ENCODE results near the gene KCNA3.
A peak's percentile ranks its signal among the peaks of the same experiment; 100 is the strongest.

Gene KCNA3

DNA sequence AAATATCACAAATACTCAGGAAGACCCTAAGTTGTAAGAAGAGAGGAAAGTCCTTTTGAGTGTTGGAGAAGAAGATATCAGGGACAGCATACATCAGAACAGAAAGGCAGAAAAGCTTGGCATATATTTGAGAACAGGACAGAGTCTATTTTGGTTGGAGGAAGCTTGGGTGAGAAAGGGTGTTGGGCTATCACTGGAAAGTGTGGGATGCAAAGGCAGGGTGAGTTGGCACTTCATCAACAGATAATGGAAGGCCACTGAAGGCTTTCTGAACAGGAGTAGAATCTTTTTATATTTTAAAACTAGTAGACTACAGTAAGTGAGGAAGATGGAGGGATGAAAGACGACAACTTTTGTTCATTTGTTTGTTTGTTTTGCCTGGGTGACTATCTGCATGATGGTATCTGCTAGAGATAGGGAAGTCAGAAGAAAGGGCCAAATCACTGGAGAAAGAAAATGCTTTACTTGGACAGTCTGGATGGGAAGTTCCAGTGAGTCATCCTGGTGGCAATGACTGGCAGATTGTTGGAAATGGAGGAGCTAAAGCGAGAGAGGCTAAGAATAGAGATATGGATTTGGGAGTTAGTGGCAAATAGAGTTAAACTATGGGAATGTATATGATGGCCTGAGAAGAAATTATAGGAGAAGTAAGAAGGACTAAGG, 34.9 kb downstream of the KCNA3 start:
- DNase-seq (ENCODE audit: low read depth in 3 of 3) = no peak

DNA sequence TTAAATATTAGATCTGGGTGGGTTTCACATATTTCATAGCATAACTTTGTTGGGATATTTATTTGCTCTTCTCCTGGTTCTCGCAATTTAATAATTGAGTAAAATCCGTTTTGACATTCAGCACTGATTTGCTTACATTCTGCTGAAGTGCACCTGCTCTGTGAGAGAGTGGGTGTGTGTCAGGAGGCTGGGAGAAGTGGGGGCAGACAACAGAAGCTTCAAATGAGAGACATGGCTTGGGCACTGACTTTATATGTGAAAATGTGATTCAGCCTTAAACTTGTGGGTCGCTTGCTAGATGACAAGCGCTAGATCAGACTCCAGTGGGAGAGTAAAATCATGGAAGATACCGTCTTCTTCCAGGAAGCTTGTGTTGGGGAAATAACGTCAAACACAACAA, 36.2 kb downstream of the KCNA3 start:
- no peak for DNase-seq (ENCODE audit: low read depth in 3 of 3)

DNA sequence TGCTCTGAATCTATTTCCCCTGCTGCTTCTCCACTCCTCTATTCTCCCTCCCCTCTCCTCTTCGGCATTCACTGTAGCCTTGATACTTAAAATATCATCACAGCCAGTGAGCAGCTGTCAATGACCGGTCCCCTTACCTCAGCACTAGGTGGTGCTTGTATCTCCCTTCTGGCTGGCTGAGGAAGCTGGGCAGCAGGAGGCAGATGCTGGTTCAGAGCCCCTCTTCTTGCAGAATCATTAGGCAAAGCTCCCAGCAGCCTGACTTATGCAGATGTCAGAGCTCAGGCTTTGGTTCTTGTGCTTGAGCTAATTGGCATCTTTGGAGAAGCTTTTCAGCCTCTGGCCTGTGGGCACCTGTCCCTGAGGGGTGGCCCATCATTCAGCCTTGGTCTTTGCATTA, 36.7 kb downstream of the KCNA3 start:
- DNase-seq (ENCODE audit: low read depth in 3 of 3) = no peak

DNA sequence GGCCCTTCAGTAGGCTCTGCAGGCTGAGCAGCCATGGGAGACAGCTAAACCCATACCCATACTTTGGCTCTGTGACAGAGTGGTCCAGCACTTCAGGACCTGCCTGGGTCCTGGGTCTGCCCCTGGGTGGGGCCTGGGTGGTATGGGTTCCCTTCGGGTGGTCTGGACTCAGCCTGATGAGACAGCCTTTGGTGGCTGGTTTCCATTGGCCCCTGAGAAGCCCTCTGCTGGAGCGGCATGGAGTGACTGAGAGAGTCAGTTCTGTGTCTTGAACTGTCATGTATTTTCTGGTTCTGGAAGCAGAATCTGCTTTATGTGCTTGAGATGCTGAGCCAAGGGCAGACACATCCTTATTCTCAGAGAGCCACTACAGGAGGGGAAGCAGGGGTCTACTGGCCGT, 37.3 kb downstream of the KCNA3 start:
- DNase-seq (ENCODE audit: low read depth in 3 of 3) = no peak

DNA sequence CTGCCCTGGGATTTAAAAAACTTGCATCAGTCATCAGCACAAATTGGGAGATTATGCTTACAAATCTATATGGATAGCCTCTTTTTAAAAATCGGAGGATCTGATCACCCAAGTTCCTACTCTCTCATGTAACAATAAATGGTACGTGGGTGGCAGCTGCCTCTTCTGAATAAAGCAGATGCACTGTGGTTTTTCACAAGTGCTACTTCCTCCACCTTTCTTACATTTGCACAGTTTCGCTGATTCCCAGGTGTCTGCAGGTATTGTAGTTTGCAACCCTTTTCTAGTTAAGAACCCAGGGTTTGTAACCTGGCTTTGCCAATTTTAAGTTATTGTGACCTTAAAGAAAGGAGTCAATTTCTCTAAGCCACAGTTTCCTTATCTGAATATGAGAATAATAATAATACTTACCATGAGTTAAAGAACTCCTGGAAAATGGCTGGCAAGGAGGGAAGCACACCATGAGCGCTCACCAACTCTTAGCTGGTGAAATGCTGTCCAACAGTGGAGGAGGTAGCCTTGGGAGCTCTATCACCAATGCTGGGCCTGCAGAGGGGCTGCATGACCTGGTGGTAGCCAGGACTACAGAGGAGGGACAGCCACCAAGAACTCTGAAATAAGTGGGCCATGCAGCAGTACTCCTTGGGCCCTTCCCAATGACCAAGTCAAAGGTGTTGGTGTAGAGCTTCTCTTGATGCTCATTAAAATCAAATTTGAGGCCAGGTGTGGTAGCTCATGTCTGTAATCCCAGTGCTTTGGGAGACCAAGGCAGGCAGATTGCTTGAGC, 38.4 kb downstream of the KCNA3 start:
- no peak for DNase-seq (ENCODE audit: low read depth in 3 of 3)

DNA sequence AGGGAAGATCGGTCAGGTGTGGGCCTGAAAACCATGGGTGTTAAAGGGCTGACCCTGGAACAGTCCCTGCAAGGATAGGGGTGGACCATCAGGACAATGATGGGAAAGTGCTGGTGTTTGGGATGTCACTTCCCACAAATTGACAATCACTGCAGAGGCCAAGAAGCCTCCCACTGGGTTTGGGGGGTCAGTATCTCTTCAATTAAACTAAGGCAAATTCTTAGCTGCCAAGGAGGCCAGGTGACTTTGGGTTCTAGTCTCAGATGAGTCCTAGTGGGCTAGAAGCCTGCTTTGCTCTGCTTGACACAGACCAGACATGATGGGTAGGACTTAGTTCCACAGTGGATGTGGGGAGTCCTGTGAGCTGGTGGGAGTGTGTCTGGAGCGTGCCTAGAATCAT, 39.3 kb downstream of the KCNA3 start:
- no peak for DNase-seq (ENCODE audit: low read depth in 3 of 3)

DNA sequence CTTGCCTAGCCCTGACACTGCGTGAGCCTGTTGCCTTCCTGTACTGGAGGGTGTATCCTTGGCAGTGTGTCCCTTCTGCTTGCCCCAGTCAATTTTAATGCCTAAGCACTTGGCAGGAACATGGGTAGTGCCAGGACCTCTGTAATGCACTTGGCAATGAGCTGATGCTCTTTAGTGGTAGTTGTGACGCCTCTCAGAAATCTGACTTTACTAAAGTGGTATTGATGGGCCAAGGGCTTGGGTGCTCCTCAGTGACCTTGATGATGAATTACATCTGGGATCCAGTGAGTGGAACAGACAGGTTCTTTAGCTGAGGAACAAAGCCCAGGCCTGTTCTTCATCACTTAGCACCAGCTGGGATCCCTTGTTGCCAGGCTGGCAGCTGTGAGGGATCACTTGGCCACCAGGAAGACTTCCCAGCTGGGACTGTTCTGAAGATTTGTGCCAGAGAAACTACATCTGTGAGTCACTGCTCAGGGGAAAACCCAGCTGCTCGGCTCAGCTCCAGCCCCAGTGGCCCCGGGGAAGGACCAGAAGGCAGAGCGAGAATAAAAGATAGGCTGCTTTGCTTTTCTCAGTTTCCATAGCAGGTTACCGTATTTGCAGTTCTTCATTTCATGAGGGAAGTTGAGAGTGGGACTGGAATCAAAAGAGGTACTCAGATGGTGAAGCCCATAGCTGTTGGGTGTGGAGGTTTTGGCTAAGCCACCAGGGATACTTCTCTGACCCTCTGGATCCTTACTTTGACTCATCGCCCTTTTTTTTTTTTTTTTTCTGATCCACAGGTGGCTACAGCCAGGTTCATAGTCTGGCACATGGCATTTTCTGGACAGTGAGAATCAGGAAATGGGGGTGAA, 40.1 kb downstream of the KCNA3 start:
- DNase-seq (ENCODE audit: low read depth in 3 of 3) = peak; percentile 55 to 67 (median 62)

DNA sequence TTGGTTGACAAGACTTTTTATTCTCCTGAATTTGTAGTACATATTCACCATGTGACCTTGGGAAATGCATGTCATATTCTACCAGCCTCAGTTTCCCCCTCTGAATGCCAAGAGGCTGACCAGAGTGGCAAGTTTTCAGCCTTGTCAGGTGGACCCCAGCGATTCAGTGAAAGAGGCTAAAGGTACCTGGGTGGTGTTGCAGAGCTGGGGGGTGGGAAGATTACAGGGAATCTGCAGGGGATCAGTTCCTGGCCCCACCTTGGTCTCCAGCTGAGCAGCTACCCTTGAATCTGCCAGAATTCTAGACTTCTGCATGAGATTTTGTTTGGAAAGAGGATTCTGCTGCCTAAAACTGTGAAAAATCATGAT, 40.7 kb downstream of the KCNA3 start:
- no peak for DNase-seq (ENCODE audit: low read depth in 3 of 3)

DNA sequence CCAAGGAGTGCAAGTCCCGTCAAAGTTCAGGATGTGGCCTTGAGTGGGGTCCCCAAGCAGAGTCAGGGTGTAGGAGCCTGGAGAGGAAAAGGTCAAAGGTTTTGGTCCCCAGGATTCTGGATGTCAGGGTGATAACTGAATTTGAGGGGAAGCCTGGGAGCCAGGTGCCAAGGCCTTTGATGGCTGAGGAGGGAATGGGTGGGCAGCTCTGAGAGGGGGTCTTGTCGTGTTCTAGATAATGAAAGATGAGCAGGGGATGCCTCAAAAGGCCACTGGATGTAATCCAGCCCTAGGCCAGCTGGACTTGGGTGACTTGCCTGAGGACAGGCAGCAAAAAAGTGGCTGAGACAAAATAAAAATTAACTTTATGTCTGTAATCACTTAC, 41.1 kb downstream of the KCNA3 start:
- no peak for DNase-seq (ENCODE audit: low read depth in 3 of 3)

DNA sequence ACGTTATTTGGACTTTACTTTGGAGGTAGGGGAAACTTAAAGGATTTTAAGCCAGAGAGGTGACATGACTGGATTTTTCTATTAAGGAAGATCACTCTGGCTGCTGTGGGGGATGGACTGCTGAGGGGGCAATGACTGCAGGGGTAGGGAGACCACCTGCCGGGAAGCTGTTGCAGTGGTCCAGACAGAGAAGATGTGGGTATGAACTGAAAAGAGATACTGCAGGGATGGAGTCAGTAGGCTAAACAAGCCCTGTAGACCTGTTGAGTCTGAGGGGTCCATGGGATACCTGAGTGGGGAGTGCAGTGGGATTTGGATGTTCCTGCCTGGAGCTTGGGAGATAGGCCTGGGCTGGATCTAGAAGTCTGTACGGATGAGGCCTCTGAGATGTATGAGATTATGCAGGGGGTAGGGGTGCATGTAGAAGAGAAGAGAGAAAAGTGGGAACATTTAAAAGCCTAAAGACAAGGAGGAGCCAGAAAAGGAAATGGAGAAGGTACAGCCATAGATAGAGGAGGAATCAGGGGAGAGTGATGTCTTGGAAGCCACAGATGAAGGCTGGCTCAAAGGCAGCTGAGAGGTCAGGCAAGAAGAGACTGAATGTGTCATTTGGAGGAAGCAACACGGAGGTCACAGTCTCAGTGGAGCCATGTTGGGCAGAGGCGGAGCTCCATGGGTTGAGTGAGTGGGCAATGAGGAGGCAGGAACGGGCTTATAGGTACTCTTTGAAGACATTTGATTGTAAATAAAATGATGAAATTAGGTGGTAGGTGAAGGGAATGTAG, 42.7 kb downstream of the KCNA3 start:
- no peak for DNase-seq (ENCODE audit: low read depth in 3 of 3)

DNA sequence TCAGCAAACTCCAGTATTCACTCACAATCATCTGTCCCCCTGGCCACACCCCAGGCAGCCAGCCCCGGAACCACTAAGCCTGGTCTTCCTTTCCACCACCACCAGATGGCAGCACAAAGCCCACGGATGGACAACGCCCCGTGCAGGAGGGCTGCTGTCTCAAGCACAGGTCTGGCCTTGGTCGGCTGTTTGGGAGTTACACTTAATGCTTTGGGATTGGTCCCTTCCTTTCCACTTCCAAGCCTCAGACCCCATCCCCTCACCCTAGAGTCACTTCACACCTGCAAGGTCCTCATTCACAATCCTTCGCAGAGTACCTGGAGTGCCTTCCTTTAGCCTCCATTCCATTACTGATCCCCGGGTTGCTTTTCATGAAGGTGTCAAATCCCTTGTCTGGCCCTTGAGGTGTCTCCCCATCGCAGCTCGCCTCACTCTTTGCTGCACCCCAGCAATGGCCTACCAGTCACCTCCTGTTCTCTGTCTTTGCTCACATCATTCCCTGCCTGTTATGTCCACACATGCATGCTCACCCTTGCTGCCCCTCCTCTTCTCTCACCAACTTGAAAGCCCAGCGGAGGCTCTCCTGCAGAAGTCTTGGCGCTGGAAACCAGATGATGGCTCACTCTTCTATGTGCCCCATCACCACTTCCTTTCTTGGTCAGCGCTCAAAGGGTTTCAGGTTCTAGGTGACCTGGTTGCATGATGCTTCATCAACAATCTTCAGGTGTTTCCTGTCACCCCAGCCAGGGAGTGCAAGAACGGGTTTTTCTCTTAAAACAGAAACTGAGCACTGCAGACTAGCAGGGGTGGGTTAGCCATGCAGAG, 43.7 kb downstream of the KCNA3 start:
- DNase-seq (ENCODE audit: low read depth in 3 of 3) = peak; percentile 67 to 91 (median 76)

DNA sequence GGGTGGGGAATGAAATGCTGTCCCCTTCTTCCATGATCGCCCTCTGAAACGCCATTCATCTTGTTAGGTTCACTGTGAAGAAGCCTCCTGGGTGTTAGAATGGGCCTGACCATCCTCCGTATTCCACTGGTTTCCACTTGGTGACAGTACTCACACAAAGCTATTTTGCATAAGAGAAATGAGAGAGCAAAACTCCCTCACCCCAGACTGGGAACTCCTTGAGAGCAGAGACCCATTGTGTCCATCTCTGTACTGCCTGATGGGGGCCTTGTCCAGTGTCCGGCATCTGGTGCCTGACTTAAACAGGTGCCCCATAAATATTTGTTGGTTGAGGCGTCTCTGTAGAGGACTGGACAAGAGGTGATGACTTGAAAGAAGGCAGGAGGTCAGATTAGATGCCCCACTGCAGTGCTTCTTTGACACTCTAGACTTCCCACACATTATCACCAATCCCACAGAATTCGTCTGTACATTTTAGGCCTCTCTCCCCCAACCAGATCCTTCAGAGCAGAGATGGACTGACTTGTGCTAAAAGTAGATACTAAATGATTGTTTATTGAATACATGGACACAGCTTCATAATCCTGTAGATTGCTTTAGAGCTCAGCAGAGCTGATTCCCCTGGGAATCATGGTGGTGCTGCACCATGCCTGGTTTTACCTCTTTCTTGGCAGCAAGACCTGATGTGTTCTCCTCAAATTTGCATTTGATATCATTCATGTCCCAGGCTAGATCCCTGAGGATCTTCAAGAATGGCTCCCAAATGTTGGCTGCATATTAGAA, 46.2 kb downstream of the KCNA3 start:
- DNase-seq (ENCODE audit: low read depth in 3 of 3) = no peak

DNA sequence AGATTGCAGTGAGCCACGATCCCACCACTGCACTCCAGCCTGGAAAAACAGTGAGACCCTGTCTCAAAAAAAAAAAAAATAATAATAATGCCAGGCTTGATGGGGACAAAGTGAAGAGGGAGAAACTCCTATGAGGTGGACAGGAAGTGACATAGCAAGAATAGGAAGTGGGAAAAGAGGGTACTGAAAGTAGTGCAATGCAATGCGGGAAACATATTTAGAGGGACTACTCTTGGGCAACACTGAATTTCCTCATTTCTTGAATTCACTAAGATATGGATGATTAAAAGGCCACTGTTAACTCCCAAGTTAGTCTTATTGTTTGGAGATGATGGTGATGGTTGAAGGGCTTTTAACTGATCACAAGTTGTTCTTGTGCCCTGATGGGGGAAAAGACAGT, 47.0 kb downstream of the KCNA3 start:
- no peak for DNase-seq (ENCODE audit: low read depth in 3 of 3)

DNA sequence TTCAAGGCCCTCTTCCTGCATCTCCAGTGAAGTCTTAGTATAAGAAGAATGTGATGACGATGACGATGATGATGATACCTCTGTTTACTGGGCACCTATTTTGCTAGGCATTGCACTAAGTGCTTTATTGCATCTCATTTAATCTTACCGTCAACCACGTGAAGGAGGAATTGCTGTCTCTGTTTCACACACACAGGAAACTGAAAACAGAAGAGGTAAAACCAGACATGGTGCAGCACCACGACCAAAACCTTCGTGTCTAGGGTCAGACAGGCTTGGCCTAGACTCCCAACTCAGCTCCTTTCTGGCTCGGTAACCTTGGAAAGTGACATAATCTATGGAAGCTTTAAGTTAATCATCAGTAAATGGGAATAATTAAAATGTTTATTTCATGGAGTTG, 47.9 kb downstream of the KCNA3 start:
- no peak for DNase-seq (ENCODE audit: low read depth in 3 of 3)

Data from stimulated activated CD4-positive, alpha-beta T cell treated with anti-CD3 and anti-CD28 coated beads, TNF-alpha, amount 100 ng/mL, for 48 hours (primary cell).